ENCODE measurements around the gene INAFM2. TPM values are rescaled to one million over a fixed set of nuclear protein-coding genes. Genes with fewer than 3 reads are reported as not detected.

Gene INAFM2
- total and polyA plus RNA-seq, 7 experiments from 2014 or later, result 2.0 to 21.2 (median 8.4) TPM

DNA sequence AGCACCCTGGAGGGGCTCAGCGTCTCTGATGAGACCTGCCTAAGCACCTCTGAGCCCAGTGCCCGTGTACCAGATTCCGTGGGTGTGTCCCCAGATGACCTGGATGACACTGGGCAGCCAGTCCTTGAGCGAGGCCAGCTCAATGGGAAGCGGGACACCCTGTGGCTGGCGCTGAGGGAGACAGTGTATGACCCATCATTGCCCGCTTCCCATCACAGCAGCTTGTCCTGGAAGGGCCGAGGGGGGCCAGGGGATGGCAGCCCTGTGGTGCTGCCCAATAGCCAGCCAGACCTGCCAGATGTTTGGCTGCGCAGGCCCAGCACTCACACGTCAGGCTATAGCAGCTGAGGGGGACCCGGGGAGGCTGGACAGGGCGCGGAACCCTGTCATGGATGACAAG lies 46.5 kb downstream of the INAFM2 start:
- Histone ChIP-seq H3K4me1 (ENCODE audit: control insufficient read depth in 2 of 2, insufficient read depth in 2 of 2, low read length in 2 of 2) (peaks cover 19 to 24% of the 10 kb centered on the region in 2 donors), H3K27ac (ENCODE audit: low read depth, low read length) (no peak overlapping the region), H3K4me3 (ENCODE audit: low read length) (no peak overlapping the region), H3K27me3 (ENCODE audit: control insufficient read depth in 2 of 2, insufficient read depth in 2 of 2, low read length in 2 of 2) (no peaks in the 10 kb centered on the region), H3K36me3 (ENCODE audit: control insufficient read depth in 2 of 3, insufficient read depth in 3 of 3, low read length in 3 of 3) (no peaks in the 10 kb centered on the region), H3K9me3 (ENCODE audit: control insufficient read depth in 2 of 3, low read length in 3 of 3) (no peaks in the 10 kb centered on the region)
- no peak overlapping the region for H3K27ac Mint-ChIP-seq
- DNase-seq (no peak), ATAC-seq (no peak)
- POLR2A ChIA-PET, result interaction anchor here (2.2 kb wide), 1 partner anchor 13 kb away, joined by 8 read pairs; the partner anchor contains the start of gene KNSTRN
- no peaks in the 10 kb centered on the region for H3K36me3 Mint-ChIP-seq
- CTCF ChIA-PET, result interaction anchor here (1.1 to 3.8 kb wide), 5 partner anchors 9 to 60 kb away, joined by 4 to 17 read pairs (median 5); partner anchors contain the start of gene KNSTRN
- no peak overlapping the region for H3K4me3 Mint-ChIP-seq
- peaks cover 14 to 28% (median 25%) of the 10 kb centered on the region in 7 donors for H3K4me1 Mint-ChIP-seq
- intact Hi-C loops (cut with micrococcal nuclease), result loop anchor here in 1 of 2 donors (2.0 kb wide), 2 partner anchors 35 to 61 kb away; partner anchors contain the start of gene IVD
- H3K27me3 Mint-ChIP-seq, result peaks cover 0 to 16% (median 0%) of the 10 kb centered on the region in 5 donors
- H3K9me3 Mint-ChIP-seq, result no peaks in the 10 kb centered on the region

DNA sequence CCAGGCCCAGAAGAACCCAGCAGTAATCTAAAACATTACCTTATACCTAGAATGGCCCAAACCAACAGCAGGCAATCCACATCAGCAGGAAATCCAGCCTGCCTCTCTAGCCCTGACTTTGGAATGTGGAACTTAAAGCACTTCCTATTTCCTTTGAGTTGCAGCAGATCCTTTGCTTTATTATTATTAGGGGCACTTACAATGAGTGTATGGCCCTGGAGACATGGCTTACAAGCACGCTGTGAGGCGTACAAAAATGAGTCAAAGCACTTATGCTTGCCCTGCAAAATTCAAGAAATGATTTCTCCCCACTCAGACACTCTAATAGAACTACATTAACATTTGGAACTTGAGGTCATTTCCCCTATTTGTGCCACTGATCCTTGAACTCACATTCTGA lies 49.5 kb downstream of the INAFM2 start:
- Histone ChIP-seq H3K9me3 (ENCODE audit: control insufficient read depth in 2 of 3, low read length in 3 of 3) (no peaks in the 10 kb centered on the region), H3K4me1 (ENCODE audit: control insufficient read depth in 2 of 2, insufficient read depth in 2 of 2, low read length in 2 of 2) (peaks cover 3% of the 10 kb centered on the region in 2 donors), H3K27ac (ENCODE audit: low read depth, low read length) (no peak overlapping the region), H3K4me3 (ENCODE audit: low read length) (no peak overlapping the region), H3K27me3 (ENCODE audit: control insufficient read depth in 2 of 2, insufficient read depth in 2 of 2, low read length in 2 of 2) (no peaks in the 10 kb centered on the region), H3K36me3 (ENCODE audit: control insufficient read depth in 2 of 3, insufficient read depth in 3 of 3, low read length in 3 of 3) (no peaks in the 10 kb centered on the region)
- Mint-ChIP-seq H3K27me3 (peaks cover 0 to 23% (median 0%) of the 10 kb centered on the region in 5 donors), H3K27ac (peak overlapping the region in 1 of 9 donors; percentile 40), H3K4me3 (no peak overlapping the region), H3K9me3 (no peaks in the 10 kb centered on the region), H3K36me3 (no peaks in the 10 kb centered on the region), H3K4me1 (peaks cover 0 to 4% (median 3%) of the 10 kb centered on the region in 7 donors)
- DNase-seq (no peak), ATAC-seq (no peak)
- CTCF ChIA-PET, result no interaction called here
- intact Hi-C loops (cut with micrococcal nuclease), result no loop called here
- POLR2A ChIA-PET, result no interaction called here

Other genes starting within 250 kb of the INAFM2 start
- gene BMF, start 214.8 kb upstream of the INAFM2 start, total RNA-seq, result 10 to 100 TPM in 4 of 5 experiments, 1 to 10 TPM in 1; 7.7 to 31.1 (median 19.6) TPM
- gene BMF, start 214.8 kb upstream of the INAFM2 start, polyA plus RNA-seq, result 1 to 10 TPM; 1.5 to 2.9 TPM
- 10 to 100 TPM in 1 of 5 experiments, 1 to 10 TPM in 2, under 1 TPM in 2; 0.41 to 55.7 (median 1.2) TPM for gene BUB1B, start 162.6 kb upstream of the INAFM2 start, total RNA-seq
- not detected for gene BUB1B, start 162.6 kb upstream of the INAFM2 start, polyA plus RNA-seq
- 1 to 10 TPM in 1 of 5 experiments, under 1 TPM in 1, not detected in 3; 0.58 to 1.9 TPM for gene PAK6, start 84.6 kb upstream of the INAFM2 start, total RNA-seq
- not detected for gene PAK6, start 84.6 kb upstream of the INAFM2 start, polyA plus RNA-seq
- under 1 TPM in 2 of 5 experiments, not detected in 3; 0.27 TPM for gene ANKRD63, start 40.6 kb upstream of the INAFM2 start, total RNA-seq
- not detected for gene ANKRD63, start 40.6 kb upstream of the INAFM2 start, polyA plus RNA-seq
- gene PLCB2, start 15.8 kb upstream of the INAFM2 start, total RNA-seq, result 100 to 1,000 TPM; 179 to 359 (median 186) TPM
- gene PLCB2, start 15.8 kb upstream of the INAFM2 start, polyA plus RNA-seq, result 10 to 100 TPM; 19.8 to 28.4 TPM
- gene CCDC9B, start 17.2 kb downstream of the INAFM2 start, total RNA-seq, result 1 to 10 TPM in 4 of 5 experiments, under 1 TPM in 1; 0.73 to 2.7 (median 1.6) TPM
- gene CCDC9B, start 17.2 kb downstream of the INAFM2 start, polyA plus RNA-seq, result under 1 TPM; 0.07 to 0.30 TPM
- gene PHGR1, start 27.3 kb downstream of the INAFM2 start, total RNA-seq, result not detected
- gene PHGR1, start 27.3 kb downstream of the INAFM2 start, polyA plus RNA-seq, result not detected
- gene DISP2, start 34.5 kb downstream of the INAFM2 start, total RNA-seq, result under 1 TPM in 4 of 5 experiments, not detected in 1; 0.05 to 0.51 (median 0.07) TPM
- gene DISP2, start 34.5 kb downstream of the INAFM2 start, polyA plus RNA-seq, result not detected
- gene KNSTRN, start 59.0 kb downstream of the INAFM2 start, total RNA-seq, result 10 to 100 TPM in 1 of 5 experiments, 1 to 10 TPM in 4; 3.7 to 39.6 (median 6.2) TPM
- gene KNSTRN, start 59.0 kb downstream of the INAFM2 start, polyA plus RNA-seq, result 1 to 10 TPM; 3.7 to 5.2 TPM
- gene IVD, start 82.1 kb downstream of the INAFM2 start, total RNA-seq, result 10 to 100 TPM; 47.2 to 81.8 (median 64.7) TPM
- 10 to 100 TPM; 27.1 to 42.4 TPM for gene IVD, start 82.1 kb downstream of the INAFM2 start, polyA plus RNA-seq
- gene BAHD1, start 117.3 kb downstream of the INAFM2 start, total RNA-seq, result 10 to 100 TPM; 28.4 to 48.8 (median 31.2) TPM
- gene BAHD1, start 117.3 kb downstream of the INAFM2 start, polyA plus RNA-seq, result 1 to 10 TPM; 2.2 to 3.9 TPM
- 10 to 100 TPM in 3 of 5 experiments, 1 to 10 TPM in 2; 7.3 to 12.5 (median 10.8) TPM for gene CHST14, start 147.3 kb downstream of the INAFM2 start, total RNA-seq
- gene CHST14, start 147.3 kb downstream of the INAFM2 start, polyA plus RNA-seq, result 1 to 10 TPM in 1 of 2 donors, under 1 TPM in 1; 0.83 to 1.4 TPM
- 10 to 100 TPM; 22.4 to 37.3 (median 33.3) TPM for gene CCDC32, start 241.3 kb downstream of the INAFM2 start, total RNA-seq
- 10 to 100 TPM; 37.5 to 44.8 TPM for gene CCDC32, start 241.3 kb downstream of the INAFM2 start, polyA plus RNA-seq
- 10 to 100 TPM; 10.6 to 19.0 (median 15.5) TPM for gene RPUSD2, start 245.6 kb downstream of the INAFM2 start, total RNA-seq
- gene RPUSD2, start 245.6 kb downstream of the INAFM2 start, polyA plus RNA-seq, result 10 to 100 TPM; 19.3 to 25.9 TPM

Data from naive thymus-derived CD4-positive, alpha-beta T cell (primary cell).